OCI-LY3 (cell line): ENCODE data around the gene NFIA.

Experiments used
- CTCF ChIP-seq: fragments of 200-600, 300-600 bp; sonication (generic); IDR thresholded peaks from 2 replicates; pipeline ENCODE4 v1.5.1; 2014; ENCODE audit warnings: antibody characterized with exemption, low read length, low read depth
- EZH2phosphoT487 ChIP-seq: fragments of 200-600 bp; shearing (Covaris generic); IDR thresholded peaks from 2 replicates; pipeline ENCODE4 v1.6.1; 2018; ENCODE audit warnings: antibody characterized with exemption, mixed run types, low read depth

GRCh38 chr1:61330018-61330417, 247.7 kb downstream of the NFIA start:
- TF ChIP-seq EZH2phosphoT487 (no peak), CTCF (no peak)
